ENCODE data around the gene TRIM9.

The TRIM9 gene

DNA sequence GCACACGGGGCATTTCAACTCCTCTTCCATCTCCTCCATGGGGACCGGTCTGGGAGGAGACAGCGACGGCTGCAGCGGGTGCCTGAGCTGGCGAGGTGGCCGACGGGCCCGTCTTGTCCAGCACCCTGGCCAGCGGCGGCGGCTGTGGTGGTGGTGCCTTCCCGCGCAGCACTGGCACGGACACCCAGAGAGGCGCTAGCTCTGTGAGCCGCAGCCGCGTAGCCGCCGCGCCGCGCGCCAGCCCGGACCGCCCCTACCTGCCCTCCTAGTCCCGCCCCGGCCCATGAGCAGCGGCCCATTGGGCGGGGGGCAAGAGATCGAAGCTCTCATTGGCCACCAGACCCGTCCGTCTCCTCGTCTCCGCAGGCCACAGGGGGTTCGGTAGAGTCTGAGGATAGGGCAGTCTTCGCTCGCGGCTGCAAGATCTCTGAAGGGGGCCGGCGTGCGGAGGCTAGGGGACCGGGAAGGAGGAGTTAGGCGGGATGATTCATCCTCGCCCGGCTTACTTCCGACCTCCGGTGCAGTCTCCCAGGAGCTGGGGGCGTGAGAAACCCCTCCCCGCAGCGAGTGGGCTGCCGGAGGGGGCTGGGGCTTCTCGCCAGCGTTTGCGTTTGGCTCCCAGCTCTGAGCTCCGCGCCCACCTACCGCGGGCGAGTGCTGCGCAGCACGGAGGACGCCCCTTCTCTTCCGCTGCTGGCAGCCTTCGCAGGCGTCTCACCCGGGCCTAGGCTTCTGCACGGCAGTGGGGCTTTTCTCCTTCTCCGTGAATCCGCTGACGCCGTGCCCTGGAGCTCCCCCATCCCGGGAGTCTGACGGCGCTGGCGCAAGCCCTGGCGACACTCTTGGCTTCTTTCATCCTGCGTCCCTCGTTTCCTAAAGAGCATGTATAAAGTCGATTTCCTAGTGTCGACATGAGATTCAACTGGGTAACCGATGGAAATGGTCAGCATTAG is at the start of gene TRIM9:
TSS of gene TRIM9 (minus strand) at position 205 of the 953 bp plus-strand sequence. CDS start at position 39, 166 bp downstream.
- peak; percentile 96 for DNase-seq

DNA sequence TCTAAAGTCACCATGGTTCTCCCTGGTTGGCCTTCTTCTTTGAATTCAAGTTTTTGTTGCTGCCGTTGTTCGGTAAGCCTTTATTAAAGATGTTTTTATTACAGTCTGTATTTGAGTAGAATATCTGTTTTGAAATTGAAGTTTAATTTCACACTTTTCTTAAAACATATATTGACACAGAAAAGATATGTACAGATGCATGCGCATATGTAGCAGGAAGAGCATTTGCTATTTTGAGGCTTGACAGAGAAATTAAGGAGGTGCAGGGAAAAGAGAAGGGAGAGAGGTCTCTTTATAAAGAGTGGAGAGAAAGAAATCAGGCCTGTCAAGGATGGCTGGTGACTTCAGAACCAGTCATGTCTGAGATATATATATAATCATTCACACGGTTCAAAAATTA is 46.0 kb upstream of the TRIM9 start:
- DNase-seq = no peak

DNA sequence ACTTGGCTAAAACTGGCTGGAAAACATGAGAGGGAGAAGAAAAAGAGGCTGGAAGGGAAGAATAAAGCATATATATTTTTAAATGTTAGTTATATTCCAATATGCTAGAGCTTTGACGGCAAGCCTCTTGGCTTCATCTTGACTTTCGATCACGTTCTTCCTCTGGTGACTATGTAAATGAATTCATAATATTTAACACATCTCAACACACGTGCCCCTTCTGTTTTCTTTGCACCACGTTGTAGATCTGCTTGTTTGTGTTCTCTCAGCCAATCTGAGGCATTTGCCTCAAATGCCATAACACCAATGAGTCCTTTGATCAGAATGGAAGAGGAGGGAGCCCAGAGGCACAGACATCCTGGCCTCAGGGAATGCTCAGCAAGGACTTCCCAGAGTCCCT is 45.4 kb upstream of the TRIM9 start:
- DNase-seq = no peak

DNA sequence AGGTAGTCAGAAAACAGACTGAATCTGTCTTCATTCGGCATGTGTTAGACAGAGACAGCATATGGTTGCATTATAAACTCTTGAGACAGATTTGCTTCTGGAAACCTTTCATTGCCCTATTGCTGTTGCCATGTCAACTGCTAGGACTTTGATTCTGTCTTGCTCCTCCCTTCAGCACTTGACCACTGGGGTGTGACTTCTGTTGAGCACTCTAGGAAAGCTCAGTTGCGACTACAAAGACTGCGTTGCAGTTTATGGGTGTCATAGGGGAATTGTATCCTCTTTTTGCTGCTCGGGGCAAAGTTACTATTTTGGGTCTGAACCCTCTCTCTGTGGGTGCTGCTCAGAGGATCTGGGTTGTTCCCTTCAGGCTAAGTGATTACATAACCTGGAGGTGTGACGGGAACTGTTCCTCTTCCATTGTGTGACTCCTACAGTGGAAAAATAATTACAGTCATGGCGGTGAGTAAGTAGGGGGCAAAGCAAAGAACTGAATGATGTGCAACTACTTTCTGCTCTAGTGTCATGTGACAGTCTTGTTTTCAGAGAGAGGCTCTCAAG is 44.3 kb upstream of the TRIM9 start:
- no peak for DNase-seq

DNA sequence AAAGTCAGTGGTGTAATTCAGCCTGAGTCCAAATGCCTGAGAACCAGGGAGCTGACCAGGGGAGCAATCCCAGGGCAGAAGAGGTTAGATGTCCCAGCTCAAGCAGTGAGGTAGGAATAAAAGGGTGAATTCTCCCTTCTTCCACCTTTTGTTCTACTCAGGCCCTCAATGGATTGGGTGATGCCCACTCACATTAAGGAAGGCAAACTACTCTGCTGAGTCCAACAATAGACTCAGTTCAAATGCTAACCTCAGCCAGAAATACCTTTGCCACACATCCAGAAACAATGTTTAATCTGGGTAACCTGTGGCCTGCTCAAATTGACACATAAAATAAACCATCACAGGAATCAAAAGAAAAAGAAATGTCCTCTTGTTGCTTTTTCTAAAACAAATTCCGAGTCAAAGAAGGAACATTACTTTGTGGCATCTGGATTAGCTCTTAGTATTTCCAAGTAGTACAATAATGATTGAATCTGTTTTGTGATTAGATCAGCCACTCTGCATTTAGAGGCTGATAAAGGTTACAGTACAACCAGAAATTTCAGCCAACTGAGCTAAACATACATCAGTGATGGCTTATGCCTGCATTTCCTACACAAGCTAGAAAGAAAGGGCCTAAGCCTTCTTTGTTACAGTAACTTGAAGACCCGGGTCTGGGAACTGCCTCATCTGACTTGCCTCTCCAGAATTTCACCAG is 43.6 kb upstream of the TRIM9 start:
- DNase-seq = no peak

DNA sequence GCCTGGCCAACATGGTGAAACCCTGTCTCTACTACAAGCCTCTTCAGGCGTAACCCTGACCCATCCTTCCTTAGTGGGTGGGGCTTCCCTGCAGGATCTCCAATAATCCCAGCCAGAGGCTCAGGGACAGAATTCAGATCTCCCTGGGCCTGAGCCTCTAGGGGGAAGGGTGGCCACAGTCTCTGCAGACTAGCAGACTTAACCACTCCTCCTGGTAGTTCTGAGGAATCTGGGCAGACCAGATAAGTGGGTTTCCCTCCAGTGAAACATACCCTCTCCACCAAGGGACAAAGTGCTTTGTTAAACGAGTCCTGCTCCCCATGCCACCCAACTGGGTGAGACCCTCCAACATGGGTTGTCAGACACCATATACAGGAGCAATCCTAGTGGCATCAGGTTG is 36.6 kb upstream of the TRIM9 start:
- no peak for DNase-seq

DNA sequence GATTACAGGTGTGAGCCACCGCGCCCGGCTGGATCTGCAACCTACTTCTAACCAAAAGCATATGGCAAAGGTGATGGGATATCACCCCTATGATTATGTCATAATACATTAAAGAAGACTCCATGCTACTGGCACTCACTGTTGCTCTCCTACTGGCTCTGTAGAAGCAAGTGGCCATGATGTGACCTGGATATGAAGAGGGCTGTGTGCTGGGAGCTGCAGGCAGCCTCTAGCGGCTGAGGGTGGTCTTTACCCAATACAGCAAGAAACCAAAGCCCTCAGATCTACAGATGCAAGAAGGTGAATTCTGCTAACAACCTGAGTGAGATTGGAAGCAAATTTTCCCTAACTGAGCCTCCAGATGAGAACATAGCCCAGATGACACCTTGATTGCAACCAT is 34.2 kb upstream of the TRIM9 start:
- no peak for DNase-seq

DNA sequence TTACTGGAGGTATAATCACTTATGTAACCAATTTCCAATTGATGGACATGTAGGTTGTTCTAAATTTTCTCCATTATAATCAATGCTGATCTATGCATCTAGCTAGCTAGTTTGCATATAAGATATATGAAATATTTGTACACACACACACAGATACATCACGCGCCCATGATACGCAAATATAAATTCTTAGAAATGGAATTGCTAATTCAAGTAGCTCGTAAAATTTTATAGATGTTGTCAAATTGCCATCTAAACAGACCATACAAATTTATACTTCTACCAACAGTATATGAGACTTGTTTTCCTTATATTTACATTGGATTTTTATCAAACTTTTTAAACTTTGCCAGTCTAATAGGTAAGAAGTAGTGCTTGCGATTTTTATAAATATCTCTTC is 29.1 kb upstream of the TRIM9 start:
- DNase-seq = no peak

DNA sequence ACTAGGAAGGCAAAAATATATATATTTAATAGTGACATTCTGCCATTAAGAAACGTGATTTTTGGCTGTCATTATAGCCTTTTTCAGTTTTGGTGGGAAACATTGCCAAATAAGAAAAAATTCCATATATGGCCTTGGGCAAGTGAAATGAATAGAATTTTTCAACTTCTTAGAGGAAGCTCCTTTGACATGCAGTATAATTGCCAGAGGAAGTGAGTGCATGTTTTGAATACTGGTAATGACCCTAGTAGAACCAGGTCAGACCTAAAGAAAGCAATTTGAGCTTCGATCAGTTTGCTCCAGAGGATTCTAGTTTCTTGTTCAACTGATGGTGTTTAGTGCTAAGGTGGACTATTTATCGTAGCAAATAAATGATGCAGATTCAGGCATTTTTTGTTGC is 26.2 kb upstream of the TRIM9 start:
- DNase-seq = no peak

DNA sequence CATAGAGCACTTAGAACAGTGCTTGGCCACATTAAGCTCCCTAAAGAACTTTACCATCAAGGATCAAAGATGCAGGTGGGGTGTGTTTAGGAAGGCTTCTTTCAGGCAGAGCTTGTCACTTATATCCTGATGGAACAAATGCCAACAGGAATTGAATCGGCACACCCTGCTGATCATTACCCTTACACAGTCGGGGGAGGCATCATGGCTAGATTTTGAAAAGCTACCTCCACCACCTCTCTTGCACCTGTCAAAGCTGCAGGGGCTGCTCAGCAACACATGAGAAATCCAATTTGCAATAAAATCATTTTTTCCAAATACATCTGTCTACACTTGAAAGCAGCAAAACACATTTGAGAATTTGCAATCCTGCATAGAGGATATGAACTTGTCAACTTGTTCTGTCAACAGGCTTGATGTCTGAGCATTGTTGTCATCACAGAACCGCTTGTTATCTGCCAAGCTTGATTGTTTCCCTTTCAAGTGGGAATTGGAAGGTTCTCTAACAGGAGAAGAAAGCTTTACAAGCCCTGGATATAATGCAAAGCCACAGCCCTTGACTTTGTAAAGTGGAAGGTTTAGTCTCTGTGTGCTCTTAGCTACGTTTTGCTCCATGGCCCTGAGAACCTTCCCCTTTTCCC is 24.6 kb upstream of the TRIM9 start:
- DNase-seq = no peak

DNA sequence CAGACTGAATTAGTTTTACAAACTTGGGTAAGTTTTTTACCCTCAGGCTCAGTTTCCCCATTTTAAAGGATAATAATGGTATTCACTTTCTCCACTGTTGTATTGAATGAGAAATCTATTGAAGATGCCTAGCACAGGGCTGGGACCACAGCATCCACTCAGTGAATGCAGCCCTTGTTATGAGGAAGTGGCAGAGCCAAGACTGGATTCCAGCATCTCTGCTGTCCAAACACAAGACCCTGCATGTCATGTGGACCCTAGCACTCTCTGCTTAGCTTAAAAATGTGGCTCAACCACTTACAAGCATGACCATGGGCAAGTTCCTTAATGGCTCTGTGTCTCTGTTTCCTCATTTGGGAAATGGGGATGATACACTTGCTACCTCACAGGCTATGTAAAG is 24.1 kb upstream of the TRIM9 start:
- no peak for DNase-seq

DNA sequence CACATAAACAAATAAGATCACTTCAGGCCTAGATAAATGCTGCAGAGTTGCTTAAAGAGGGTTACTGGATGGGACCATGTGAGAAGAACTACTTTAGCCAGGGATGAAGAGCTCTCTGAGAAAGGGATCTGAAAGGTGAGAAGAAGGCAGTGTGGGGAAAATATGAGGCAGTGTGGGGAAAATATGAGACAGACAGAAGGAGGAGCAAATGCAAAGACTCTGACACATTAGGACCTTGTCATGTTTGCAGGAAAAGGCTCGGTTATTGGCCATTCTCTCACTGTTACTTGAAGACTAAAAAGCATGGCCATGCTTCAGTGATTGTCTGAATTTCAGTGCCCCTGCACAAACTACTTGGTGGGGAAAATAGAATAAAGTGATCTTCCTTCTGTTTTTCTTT is 22.7 kb upstream of the TRIM9 start:
- no peak for DNase-seq

DNA sequence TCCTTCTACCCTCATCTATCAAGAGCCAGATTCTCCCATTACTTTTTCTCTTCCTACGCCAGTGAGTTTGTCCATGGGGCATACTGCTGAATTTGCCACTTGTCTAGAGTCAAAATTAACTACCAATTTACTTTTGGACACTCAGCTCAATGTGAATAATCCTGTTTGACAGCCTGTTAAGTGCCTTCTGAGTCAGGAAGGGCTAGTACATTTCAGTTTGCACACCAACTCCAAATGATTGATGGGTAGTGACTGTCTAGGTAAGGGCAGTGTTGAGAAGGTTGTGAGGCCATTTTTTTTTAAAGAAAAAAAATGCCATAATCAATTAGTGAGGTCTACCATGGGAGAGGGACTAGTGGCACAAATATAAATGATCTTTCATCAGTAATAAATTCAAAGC is 21.8 kb upstream of the TRIM9 start:
- no peak for DNase-seq

DNA sequence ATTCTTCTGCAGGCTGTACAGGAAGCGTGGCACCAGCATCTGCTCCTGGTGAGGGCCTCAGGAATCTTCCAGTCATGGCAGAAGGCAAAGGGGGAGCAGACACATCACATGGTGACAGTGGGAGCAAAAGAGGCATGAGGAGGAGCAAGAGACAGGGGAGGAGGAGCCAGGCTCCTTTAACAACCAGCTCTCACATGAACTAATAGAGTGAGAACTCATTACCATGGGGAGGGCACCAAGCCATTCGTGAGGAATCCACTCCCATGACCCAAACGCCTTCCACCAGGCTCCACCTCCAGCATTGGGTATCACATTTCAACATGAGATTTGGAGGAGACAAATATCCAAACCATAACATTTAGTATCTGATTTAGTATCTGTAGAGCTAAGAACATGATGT is 14.7 kb upstream of the TRIM9 start:
- DNase-seq = no peak

DNA sequence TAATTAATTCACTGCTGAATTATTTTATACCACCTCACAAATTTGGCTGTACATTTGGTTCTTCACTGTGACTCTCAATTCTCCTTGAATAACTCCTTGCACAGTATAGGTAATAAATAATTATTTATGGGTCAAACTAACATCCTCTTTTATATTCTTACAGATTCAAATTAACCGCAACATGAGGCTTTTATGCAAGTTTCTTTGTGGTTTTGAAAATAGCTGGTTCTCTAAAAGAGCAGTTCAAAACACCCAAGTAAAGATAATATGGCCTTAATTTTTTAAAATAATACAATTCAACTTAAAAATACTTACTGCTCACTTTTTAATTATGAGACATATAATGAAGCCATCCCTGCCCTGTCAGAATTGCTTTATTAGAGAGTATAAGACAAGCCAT is 12.9 kb upstream of the TRIM9 start:
- DNase-seq = no peak

DNA sequence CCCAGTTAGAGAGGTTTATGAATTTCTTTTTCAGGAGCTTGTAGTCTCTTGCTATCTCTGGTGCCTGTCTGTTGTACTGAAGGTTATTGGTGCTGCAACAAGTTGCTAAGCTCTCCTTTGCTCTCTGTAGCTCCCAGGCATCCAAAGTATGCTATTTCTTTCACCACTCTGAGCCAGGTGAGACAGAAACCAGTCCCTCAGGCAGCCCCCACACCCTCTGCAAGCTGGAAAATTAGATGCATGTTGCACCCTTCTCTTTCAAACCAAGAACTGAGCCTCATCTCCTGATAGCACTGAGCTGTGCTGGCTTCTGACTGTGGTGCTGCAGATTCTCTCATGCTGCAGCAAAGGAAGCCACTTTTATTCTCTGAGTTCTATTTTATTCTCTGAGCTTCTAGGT is 9.6 kb upstream of the TRIM9 start:
- DNase-seq = no peak

DNA sequence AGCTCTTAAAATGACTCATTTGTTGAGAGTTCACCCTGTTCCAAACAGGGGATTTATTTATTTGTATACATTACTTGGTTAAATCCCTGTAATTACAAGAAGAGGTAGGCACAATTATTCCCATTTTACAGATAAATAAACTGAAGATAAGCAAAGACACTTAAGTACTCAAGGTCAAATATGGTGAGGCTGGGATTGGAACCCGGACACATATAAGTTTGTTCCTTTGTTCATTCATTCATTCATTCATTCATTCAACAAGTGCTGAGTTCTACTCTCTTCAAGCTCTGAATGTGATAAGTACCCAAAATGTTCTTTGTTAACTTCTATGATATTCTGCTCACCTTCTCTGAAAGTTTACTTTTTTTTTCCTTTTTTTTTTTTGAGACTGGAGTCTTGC is 2.4 kb upstream of the TRIM9 start:
- no peak for DNase-seq

DNA sequence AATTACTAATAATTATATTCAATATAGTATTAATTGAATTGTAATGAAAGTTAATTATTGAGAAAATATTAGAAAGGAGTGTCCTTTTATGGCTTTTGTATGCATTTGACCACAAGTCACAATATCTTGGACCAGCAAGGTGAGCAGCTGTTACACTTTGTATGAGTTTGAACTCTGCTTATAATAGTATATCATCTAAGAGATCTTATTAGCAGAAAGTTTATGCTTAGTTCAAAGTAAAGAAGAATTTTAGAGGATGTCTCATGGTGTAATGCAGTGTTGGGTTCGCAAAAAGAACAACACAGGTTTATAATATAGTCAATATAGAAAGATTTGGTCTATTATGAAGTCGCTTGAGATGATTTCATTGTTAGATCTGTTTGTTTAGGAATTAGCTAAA is 2.0 kb upstream of the TRIM9 start:
- no peak for DNase-seq

DNA sequence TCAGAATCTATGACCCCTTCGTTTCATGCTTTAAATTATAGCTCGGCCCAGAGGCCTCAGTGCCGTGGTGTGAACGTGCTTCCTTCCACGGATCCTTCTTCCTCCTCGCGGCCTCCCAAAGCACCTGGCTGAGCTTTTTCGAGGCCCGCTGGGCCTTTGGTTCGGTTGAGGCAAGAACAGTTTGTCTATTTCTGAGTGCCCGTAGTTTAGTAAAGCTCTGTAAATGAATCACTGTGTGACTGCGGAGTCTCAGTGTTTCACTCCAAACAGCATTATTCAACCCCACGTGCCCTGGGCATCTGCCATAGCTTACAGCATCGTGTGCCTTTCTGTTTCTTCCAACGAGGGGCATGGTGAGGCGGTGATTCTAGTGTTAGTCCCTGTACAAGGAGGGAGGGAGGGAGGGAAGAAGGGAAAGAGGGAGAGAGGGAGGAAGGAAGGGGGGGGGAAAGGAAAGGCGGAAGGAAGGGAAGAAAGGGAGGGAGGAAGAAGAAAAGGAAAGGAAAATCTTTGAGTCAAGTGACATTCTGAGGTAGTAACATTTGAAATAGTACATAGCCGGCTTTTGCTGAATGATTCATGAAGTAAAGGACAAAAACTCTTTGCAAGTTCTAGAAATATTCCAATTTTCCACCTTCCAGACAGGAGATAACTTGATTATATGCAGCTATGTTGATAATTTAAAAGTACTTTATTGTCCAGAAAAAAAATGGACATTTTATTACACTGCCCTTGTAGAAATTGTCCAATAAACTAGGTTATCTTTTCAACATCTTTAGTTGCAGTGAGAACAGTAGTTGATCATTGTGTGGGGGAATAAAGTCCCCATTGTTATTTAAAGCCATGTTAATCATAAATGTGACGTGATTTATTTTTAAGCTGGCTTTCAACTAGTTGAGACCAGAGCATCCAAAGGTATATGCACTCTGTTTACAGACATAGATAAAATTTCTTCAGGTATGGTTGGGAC is 1.2 kb upstream of the TRIM9 start:
- no peak for DNase-seq

DNA sequence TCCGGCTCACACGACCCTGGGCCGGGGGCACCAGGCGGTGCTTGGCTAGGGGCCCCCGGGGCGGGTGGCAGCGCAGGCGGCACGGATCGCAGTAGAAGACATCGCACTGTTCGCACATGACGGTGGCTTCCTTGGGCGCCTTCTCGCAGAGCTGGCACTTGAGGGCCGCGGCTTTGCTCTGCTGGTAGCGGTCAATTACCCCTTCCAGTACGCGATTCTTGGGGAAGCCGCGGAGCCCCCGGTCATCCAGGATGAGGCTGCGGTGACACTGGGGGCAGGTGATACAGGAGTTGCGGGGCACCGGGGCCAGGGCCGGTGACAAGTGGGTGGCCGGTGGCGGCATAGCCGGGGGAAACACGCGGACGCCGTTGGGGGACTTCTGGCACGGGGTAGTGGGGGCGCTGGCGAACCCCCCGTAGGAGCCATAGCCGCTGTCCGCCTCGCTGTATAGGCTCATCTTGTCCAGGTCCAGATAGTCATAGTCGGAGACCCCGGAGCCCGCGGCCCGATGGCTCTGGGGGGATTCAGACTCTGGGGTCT is 553 bp downstream of the TRIM9 start:
- DNase-seq = no peak

DNA sequence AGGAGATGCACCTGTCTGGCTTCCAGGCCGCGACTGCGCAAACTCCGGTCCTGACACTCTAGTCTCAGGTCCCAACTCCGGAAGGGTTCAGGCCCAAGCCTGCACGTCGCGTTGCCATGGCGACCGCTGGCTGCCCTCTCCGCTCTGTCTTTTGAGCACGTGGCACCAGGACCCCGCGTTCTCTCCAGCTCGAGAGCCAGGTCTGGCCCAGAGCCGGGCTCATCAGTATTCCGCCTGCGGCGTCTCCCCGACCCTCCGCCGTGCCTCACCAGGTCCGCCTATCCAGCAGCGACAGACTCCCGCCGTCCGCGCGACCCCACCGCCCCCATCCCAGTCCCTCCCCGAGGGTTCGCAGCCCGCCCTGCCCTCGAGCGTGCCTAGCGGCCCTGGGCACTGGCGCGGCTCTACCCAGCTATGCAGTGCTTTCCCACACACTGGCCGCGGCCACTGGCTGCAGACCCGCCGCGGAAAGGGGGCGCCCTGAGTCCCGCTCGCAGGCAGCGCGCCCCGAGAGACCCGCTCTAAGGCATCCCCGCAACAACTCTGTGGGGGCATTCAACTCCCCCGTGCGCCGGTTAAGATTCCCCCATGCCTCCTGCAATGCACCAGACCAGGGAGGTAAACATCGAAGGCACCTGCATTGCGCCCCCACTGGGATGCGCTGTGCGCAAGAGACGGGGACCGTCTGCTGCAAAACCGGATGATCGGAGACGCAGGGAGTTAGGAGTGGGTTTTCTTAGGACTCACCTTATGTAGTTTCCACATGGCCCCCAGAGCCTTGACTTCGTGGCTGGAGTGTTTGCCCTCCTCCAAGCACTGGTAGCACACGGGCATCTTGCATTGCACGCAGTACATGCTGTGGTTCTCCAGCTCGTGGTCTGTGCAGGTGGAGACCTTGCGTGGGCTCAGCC is 1.3 kb downstream of the TRIM9 start:
- DNase-seq = no peak
